Mesenteric fat pad (tissue), 1 donor: ENCODE results near the gene ZDHHC8. TPM values are rescaled to one million over a fixed set of nuclear protein-coding genes. Genes with fewer than 3 reads are reported as not detected.

Experiments used
- DNase-seq: peaks from one replicate; pipeline ENCODE4 v3.0.0-alpha.2; 2020; ENCODE audit warnings: low spot score
- microRNA-seq: library from miRNA; unstranded; fragments of <30 nt; microRNA quantifications from one replicate; pipeline ENCODE4 v1.2.0, GENCODE V29; 2020; ENCODE audit warnings: borderline number of aligned reads
- total RNA-seq: library from RNA; stranded (reverse); fragmentation: NEBNext Ultra II Directional; extraction: Animal tissue kit (Norgen Biotek cat#: 25700); gene quantifications from one replicate; pipeline ENCODE4 v1.2.1, GENCODE V29; 2021
- donor health status: DM: yes; HTN: yes; CAD: no.

Gene ZDHHC8
- total RNA-seq, 1 donor from 2014 or later: 77.8 TPM

- DNase-seq: no peak
Measured at GRCh38 chr22:20192293-20192971, 60.8 kb downstream of the ZDHHC8 start.

- no peak for DNase-seq
Measured at GRCh38 chr22:20192972-20193760, 61.6 kb downstream of the ZDHHC8 start.

GRCh38 chr22:20193761-20194494 lies 62.3 kb downstream of the ZDHHC8 start:
- DNase-seq: no peak

DNA sequence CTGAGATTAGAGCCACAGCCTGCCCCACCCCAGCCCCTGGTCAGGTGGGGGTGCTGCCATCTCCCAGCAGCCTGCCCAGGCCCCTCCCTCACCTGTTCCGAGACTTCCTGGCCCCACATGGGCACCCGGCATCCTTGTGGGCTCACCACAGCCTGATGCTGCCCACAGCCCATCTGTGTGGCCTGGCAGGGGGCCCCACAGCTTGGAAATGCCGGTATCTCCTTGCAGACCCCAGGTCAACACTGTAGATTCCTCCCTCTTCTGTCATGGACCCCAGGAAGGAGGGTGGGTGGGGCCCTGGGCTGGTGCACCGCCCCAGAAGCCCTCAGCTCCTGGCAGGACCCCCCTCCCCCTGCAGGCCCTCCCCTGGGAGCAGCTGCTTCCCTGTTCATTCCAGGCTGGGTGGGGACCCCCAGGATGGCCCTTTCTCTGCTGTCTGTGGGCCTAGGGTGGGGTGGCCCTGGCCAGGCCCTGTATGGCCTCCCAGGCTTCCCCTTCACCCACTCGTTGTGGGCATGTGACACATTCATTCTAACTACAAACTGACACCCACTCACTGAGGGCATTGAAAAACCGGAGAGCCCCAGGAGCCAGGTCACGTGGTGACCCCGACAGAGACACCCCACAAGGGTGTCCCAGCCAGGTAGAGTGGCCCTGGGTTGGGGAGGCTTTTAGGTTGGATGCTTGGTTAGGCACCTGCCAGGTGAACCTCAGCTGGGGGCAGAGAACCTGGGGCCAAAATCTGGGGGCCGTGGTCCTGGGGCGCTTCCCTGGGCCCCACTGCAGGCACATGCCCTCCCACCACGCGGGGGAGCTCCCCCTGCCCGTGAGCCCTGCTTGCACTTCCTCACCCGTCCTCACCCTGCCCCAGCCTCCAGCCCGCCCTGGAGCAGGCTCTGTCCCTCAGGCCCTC lies 63.3 kb downstream of the ZDHHC8 start:
- DNase-seq: no peak

DNA sequence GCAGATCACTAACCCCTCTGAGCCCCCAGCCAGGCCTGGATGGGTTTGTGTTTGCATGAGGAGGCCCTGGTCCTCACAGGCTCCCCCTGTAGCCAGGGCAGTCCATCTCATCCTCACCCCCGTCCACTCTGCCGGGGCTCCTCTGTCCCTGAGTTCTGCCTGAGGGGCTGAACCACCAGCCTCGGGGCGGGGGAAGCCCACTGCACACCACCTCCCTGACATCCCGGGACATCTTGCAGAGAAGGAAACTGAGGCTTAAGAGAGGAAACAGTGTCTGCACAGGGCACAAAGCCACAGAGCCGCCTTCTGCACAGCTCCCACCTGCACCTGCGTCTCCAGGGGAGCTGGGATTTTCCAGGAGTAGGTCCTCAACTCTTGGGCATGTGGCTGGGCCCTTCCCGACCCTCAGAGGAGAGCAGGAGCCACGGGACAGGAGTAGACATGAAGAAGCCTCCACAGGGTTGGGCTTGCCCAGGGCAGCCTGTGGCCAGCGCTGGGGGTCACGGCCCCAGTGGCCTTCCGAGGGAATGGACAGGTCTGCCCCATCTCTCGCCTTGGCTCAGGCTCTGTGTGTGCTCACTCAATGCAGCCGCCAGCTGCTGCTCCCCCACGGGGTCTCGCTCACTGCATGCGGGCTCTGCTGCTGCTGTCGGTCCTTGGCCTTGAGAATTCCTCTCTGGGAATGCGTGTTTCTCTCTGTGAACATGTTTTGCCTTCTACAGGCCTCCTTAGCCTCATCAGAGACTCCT lies 64.7 kb downstream of the ZDHHC8 start:
- DNase-seq: no peak

Small RNA genes within 50 kb of the gene (microRNA-seq; reads per million reads assigned to microRNA genes)
- gene MIR6816: not detected

Other genes starting within 250 kb of the ZDHHC8 start
- gene COMT, start 190.0 kb upstream of the ZDHHC8 start, total RNA-seq: 144 TPM
- gene TXNRD2, start 190.0 kb upstream of the ZDHHC8 start, total RNA-seq: 20.2 TPM
- 5.3 TPM for gene ARVCF, start 115.0 kb upstream of the ZDHHC8 start, total RNA-seq
- 34.8 TPM for gene TANGO2, start 110.7 kb upstream of the ZDHHC8 start, total RNA-seq
- gene DGCR8, start 51.6 kb upstream of the ZDHHC8 start, total RNA-seq: 29.7 TPM
- gene RANBP1, start 15.7 kb upstream of the ZDHHC8 start, total RNA-seq: 75.9 TPM
- 49.2 TPM for gene TRMT2A, start 14.6 kb upstream of the ZDHHC8 start, total RNA-seq
- gene CCDC188, start 19.3 kb downstream of the ZDHHC8 start, total RNA-seq: 1.00 TPM
- gene RTN4R, start 136.5 kb downstream of the ZDHHC8 start, total RNA-seq: 0.55 TPM
- gene DGCR6L, start 188.3 kb downstream of the ZDHHC8 start, total RNA-seq: 25.7 TPM